Karpas-422 (cell line): ENCODE measurements around the gene TMEM259. TPM values are rescaled to one million over a fixed set of nuclear protein-coding genes. Genes with fewer than 3 reads are reported as not detected.

Experiments used
- DNase-seq: peaks from one replicate; pipeline ENCODE4 v3.0.0-alpha.2; 2015
- H2AFZ ChIP-seq: fragments of 200-600 bp; sonication (generic); 2 replicates; pipeline ENCODE4 v1.6.1; 2014; ENCODE audit warnings: antibody characterized with exemption, low read length, mixed read lengths
- H3K27ac ChIP-seq: fragments of 200-600 bp; sonication (generic); 2 replicates; pipeline ENCODE4 v1.5.1; 2014; ENCODE audit warnings: mild to moderate bottlenecking, low read length, moderate library complexity
- H3K27me3 ChIP-seq: fragments of 200-600 bp; sonication (generic); 2 replicates; pipeline ENCODE4 v1.6.1; 2014; ENCODE audit warnings: low read length, mixed read lengths
- H3K36me3 ChIP-seq: fragments of 200-600 bp; sonication (generic); 2 replicates; pipeline ENCODE4 v1.6.1; 2014; ENCODE audit warnings: low read length, mixed read lengths; ENCODE audit not compliant: insufficient read depth
- H3K4me1 ChIP-seq: fragments of 200-600 bp; sonication (generic); 2 replicates; pipeline ENCODE4 v1.6.1; 2014; ENCODE audit warnings: mild to moderate bottlenecking, low read length, mixed read lengths
- H3K4me2 ChIP-seq: fragments of 200-600 bp; sonication (generic); 2 replicates; pipeline ENCODE4 v1.6.1; 2014; ENCODE audit warnings: low read length, low read depth, mild to moderate bottlenecking; ENCODE audit not compliant: poor library complexity, severe bottlenecking
- H3K4me3 ChIP-seq: fragments of 200-600 bp; sonication (generic); 2 replicates; pipeline ENCODE4 v1.5.1; 2014; ENCODE audit warnings: mild to moderate bottlenecking, antibody characterized with exemption, low read length, mixed read lengths
- H3K79me2 ChIP-seq: fragments of 200-600 bp; sonication (generic); 2 replicates; pipeline ENCODE4 v1.6.1; 2014; ENCODE audit warnings: mild to moderate bottlenecking, low read length, mixed read lengths
- H3K9ac ChIP-seq: fragments of 200-600 bp; sonication (generic); 2 replicates; pipeline ENCODE4 v1.6.0; 2014; ENCODE audit warnings: low read length
- H3K9me2 ChIP-seq: fragments of 200-600 bp; sonication (generic), shearing (Covaris generic); replicated peaks from 2 replicates; pipeline ENCODE4 v1.6.0; 2014; ENCODE audit warnings: mild to moderate bottlenecking, low read length, moderate library complexity; ENCODE audit not compliant: insufficient read depth
- H3K9me3 ChIP-seq: fragments of 300-700, 200-600 bp; sonication (generic); 2 replicates; pipeline ENCODE4 v1.6.1; 2014; ENCODE audit warnings: low read length, mixed read lengths
- H4K20me1 ChIP-seq: fragments of 200-600 bp; sonication (generic); 2 replicates; pipeline ENCODE4 v1.6.1; 2014; ENCODE audit warnings: mild to moderate bottlenecking, antibody characterized with exemption, low read length, low read depth; ENCODE audit not compliant: insufficient read depth
- total RNA-seq: library from RNA; depleted of rRNA; stranded (reverse); fragments of >200 nt; shearing (Covaris generic); gene quantifications from 2 replicates; pipeline ENCODE4 v1.2.3, GENCODE V29; 2014; ENCODE audit warnings: low replicate concordance

The TMEM259 gene
- total RNA-seq, 1 experiment from 2014 or later, result 133 TPM

DNA sequence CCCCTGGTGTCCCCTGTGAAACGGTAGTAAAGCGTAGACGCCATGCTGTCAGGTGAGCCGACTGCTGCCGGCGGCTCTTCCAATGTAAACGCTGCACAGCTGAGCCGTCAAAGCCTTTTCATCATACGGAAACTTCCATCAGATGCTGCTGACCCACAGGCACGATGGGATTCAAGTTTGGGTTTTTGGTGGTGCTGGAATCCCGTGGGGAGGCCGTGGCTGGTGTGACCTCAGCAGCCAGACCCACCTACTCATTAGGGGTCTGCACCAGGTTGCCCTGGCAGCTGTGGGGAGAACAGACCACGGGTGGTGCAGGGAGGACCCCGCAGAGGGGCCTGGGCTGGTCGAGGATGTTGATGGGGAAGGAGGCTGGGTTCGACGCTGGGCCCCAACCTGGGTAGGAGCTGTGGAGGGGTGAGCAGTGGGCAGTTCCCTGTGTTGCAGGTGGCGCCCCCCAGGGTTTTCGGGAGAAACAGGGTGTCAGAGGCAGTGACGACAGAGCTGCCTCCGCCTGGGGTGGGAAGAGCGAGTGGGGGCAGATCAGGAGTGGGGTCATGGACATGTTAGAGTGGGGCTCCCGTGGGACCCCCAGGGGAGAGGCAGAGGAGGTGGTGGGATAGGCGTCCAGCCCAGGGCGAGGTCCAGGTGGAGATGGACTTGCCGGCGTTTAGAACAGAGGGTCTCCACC, 14.1 kb downstream of the TMEM259 start:
- Histone ChIP-seq H3K79me2 (no peaks in the 10 kb centered on the region), H3K4me3 (no peak overlapping the region), H3K9me2 (no peaks in the 10 kb centered on the region), H3K4me1 (no peaks in the 10 kb centered on the region), H4K20me1 (no peaks in the 10 kb centered on the region), H3K36me3 (no peaks in the 10 kb centered on the region), H3K9me3 (no peaks in the 10 kb centered on the region), H3K27me3 (no peaks in the 10 kb centered on the region), H3K9ac (no peak overlapping the region), H3K4me2 (no peak overlapping the region), H2AFZ (no peak overlapping the region), H3K27ac (no peak overlapping the region)
- DNase-seq, result no peak

DNA sequence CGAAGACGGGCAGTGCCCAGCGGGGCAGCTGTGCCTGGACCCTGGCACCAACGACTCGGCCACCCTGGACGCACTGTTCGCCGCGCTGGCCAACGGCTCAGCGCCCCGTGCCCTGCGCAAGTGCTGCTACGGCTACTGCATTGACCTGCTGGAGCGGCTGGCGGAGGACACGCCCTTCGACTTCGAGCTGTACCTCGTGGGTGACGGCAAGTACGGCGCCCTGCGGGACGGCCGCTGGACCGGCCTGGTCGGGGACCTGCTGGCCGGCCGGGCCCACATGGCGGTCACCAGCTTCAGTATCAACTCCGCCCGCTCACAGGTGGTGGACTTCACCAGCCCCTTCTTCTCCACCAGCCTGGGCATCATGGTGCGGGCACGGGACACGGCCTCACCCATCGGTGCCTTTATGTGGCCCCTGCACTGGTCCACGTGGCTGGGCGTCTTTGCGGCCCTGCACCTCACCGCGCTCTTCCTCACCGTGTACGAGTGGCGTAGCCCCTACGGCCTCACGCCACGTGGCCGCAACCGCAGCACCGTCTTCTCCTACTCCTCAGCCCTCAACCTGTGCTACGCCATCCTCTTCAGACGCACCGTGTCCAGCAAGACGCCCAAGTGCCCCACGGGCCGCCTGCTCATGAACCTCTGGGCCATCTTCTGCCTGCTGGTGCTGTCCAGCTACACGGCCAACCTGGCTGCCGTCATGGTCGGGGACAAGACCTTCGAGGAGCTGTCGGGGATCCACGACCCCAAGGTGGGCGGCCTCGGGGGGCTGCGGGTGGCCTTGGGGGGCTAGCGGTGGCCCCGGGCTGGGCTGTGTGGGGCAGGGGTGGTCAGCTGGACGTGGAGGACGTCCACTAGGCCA, 15.9 kb downstream of the TMEM259 start:
- peaks cover 5% of the 10 kb centered on the region; the same call in 1 of the 2 replicates for H4K20me1 ChIP-seq
- H3K9me2 ChIP-seq, result no peaks in the 10 kb centered on the region
- DNase-seq, result no peak
- no peak overlapping the region for H3K4me3 ChIP-seq
- no peak overlapping the region for H2AFZ ChIP-seq
- H3K27ac ChIP-seq, result no peak overlapping the region
- no peaks in the 10 kb centered on the region for H3K4me1 ChIP-seq
- no peaks in the 10 kb centered on the region for H3K9me3 ChIP-seq
- no peaks in the 10 kb centered on the region for H3K79me2 ChIP-seq
- H3K9ac ChIP-seq, result no peak overlapping the region
- H3K27me3 ChIP-seq, result no peaks in the 10 kb centered on the region
- no peaks in the 10 kb centered on the region for H3K36me3 ChIP-seq
- H3K4me2 ChIP-seq, result no peak overlapping the region

DNA sequence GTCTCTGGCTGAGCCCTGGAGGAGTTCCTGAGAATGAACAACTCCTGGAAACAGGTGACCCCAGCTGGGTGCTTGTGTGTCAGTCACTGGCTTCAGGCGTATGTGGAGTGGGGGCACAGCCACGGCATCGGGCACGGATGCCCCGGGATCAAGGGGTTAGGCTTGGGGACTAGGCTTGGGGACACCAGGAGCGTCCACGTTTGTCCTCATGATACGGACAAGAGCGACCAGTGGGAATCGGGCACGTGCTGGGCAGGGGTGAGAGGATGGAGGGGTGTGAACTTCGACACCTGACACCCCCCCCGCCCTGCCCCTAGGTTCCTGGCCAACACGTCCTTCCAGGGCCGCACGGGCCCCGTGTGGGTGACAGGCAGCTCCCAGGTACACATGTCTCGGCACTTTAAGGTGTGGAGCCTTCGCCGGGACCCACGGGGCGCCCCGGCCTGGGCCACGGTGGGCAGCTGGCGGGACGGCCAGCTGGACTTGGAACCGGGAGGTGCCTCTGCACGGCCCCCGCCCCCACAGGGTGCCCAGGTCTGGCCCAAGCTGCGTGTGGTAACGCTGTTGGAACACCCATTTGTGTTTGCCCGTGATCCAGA, 16.6 kb downstream of the TMEM259 start:
- Histone ChIP-seq H3K9ac (no peak overlapping the region), H3K79me2 (no peaks in the 10 kb centered on the region), H3K27ac (no peak overlapping the region), H4K20me1 (peaks cover 5% of the 10 kb centered on the region; the same call in 1 of the 2 replicates), H3K4me2 (no peak overlapping the region), H3K36me3 (no peaks in the 10 kb centered on the region), H3K4me1 (no peaks in the 10 kb centered on the region), H2AFZ (no peak overlapping the region), H3K27me3 (no peaks in the 10 kb centered on the region), H3K9me2 (no peaks in the 10 kb centered on the region), H3K4me3 (no peak overlapping the region), H3K9me3 (no peaks in the 10 kb centered on the region)
- DNase-seq, result no peak

DNA sequence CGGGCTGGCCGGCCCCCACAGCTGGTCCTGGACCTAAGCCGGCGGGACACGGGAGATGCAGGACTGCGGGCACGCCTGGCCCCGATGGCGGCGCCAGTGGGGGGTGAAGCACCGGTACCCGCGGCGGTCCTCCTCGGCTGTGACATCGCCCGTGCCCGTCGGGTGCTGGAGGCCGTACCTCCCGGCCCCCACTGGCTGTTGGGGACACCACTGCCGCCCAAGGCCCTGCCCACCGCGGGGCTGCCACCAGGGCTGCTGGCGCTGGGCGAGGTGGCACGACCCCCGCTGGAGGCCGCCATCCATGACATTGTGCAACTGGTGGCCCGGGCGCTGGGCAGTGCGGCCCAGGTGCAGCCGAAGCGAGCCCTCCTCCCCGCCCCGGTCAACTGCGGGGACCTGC, 17.6 kb downstream of the TMEM259 start:
- no peak overlapping the region for H3K27ac ChIP-seq
- no peak overlapping the region for H3K9ac ChIP-seq
- no peak overlapping the region for H3K4me2 ChIP-seq
- H3K9me3 ChIP-seq, result no peaks in the 10 kb centered on the region
- H3K9me2 ChIP-seq, result no peaks in the 10 kb centered on the region
- DNase-seq, result no peak
- H2AFZ ChIP-seq, result no peak overlapping the region
- H3K79me2 ChIP-seq, result no peaks in the 10 kb centered on the region
- peaks cover 9% of the 10 kb centered on the region; the same call in 1 of the 2 replicates for H4K20me1 ChIP-seq
- H3K4me3 ChIP-seq, result no peak overlapping the region
- H3K36me3 ChIP-seq, result no peaks in the 10 kb centered on the region
- no peaks in the 10 kb centered on the region for H3K4me1 ChIP-seq
- H3K27me3 ChIP-seq, result no peaks in the 10 kb centered on the region

DNA sequence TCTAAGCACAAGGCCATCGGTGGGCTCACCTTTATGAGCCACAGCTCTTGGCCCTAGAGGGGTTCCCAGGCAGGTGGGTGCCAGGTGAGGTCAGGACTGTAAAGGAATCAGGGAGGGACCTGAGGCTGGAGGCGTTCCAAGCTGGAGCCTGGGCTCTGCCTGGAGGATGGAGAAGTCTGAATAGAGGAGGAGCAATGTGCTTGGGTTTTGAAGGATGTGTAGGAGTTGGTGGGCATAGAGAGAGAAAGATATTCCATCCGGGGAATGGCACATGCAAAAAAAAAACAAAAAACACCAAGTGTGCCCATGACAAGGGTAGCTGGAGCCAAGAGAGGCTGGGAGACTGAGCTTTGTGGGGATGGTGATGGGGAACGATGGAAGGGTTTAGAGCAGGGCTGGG, 18.3 kb downstream of the TMEM259 start:
- H3K27me3 ChIP-seq, result no peaks in the 10 kb centered on the region
- no peaks in the 10 kb centered on the region for H3K79me2 ChIP-seq
- H3K9ac ChIP-seq, result no peak overlapping the region
- no peak overlapping the region for H3K4me3 ChIP-seq
- no peak overlapping the region for H3K4me2 ChIP-seq
- peaks cover 9% of the 10 kb centered on the region; the same call in 1 of the 2 replicates for H4K20me1 ChIP-seq
- no peak overlapping the region for H3K27ac ChIP-seq
- no peak overlapping the region for H2AFZ ChIP-seq
- no peak for DNase-seq
- no peaks in the 10 kb centered on the region for H3K4me1 ChIP-seq
- no peaks in the 10 kb centered on the region for H3K9me3 ChIP-seq
- no peaks in the 10 kb centered on the region for H3K36me3 ChIP-seq
- H3K9me2 ChIP-seq, result no peaks in the 10 kb centered on the region

DNA sequence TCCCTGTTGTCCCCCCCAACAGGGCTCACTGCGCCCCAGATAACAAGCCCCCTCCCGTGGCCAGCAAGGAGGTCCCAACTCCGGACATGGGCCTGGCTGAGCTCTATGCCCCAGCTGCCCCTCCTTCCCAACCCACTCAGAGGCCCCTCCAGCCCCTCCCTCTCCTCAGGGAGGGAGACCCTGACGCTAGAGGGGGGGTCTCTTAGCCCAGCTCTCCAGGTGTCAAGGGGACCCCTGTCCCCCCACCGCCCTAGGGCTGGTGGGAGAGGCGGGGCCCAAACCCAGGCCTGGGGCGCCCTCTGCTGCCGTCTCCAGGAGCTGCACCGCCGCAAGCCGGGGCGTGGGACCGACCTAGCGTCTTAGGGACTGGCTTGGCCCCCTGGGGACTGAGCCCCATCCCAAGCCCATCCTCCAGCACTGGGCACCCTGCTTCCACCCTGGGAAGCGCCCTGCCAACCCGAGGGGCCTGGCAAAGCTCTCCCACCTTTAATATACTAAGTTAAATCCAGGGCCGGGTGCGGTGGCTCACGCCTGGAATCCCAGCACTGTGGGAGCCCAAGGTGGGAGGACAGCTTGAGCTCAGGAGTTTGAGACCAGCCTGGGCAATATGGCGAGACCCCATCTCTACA, 19.3 kb downstream of the TMEM259 start:
- H3K4me3 ChIP-seq, result no peak overlapping the region
- no peaks in the 10 kb centered on the region for H3K4me1 ChIP-seq
- H2AFZ ChIP-seq, result no peak overlapping the region
- peak; percentile 82 for DNase-seq
- H3K4me2 ChIP-seq, result no peak overlapping the region
- no peaks in the 10 kb centered on the region for H3K36me3 ChIP-seq
- peaks cover 9% of the 10 kb centered on the region; the same call in 1 of the 2 replicates for H4K20me1 ChIP-seq
- no peaks in the 10 kb centered on the region for H3K9me2 ChIP-seq
- no peaks in the 10 kb centered on the region for H3K27me3 ChIP-seq
- H3K9me3 ChIP-seq, result no peaks in the 10 kb centered on the region
- H3K27ac ChIP-seq, result no peak overlapping the region
- no peaks in the 10 kb centered on the region for H3K79me2 ChIP-seq
- no peak overlapping the region for H3K9ac ChIP-seq

DNA sequence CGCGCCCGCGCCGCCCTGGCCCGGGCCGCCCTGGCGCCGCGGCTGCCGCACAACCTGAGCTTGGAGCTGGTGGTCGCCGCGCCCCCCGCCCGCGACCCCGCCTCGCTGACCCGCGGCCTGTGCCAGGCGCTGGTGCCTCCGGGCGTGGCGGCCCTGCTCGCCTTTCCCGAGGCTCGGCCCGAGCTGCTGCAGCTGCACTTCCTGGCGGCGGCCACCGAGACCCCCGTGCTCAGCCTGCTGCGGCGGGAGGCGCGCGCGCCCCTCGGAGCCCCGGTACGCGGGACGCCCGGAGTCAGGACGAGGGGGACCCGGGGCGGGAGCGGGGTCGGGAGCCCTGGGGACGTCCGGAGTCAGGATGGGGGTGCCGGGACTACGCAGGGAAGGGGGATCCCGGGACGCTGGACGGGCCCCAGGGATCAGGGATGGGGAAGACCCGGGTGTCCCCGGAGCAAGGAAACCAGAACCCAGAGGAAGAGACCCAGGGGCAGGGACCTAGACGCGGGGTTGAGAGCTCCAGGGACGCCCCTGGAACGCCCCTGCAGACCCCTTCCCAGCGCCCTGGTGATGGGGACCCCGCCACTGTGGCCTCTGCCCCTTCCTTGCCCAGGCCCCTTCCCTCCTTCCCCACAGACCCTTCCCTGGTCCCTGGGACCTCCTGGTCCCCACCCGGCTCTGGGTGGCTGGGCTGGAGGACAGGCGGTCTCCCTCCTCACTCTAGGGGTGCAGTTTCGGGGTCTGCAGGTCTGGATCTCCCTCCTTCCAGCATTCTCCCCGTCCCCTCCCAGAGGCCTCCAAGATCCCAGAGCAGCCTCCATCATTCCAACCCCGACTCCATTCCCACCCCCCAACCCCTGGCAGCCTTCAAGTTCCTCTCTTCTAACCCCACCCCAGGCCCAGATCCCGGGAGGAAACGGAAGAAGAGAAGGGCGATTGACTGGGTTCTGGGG, 20.1 kb downstream of the TMEM259 start:
- Histone ChIP-seq H3K4me3 (no peak overlapping the region), H3K27ac (no peak overlapping the region), H3K27me3 (no peaks in the 10 kb centered on the region), H3K9me2 (no peaks in the 10 kb centered on the region), H3K36me3 (no peaks in the 10 kb centered on the region), H3K4me2 (no peak overlapping the region), H3K9ac (no peak overlapping the region), H2AFZ (no peak overlapping the region), H3K79me2 (no peaks in the 10 kb centered on the region), H3K4me1 (no peaks in the 10 kb centered on the region), H4K20me1 (peaks cover 9% of the 10 kb centered on the region; the same call in 1 of the 2 replicates), H3K9me3 (no peaks in the 10 kb centered on the region)
- DNase-seq, result no peak
